AG04450 (cell line): ENCODE results near the gene CNDP2. TPM values are rescaled to one million over a fixed set of nuclear protein-coding genes. Genes with fewer than 3 reads are reported as not detected.

Source experiments
- CTCF ChIA-PET: fragments of 300-600, 350-600 bp; formaldehyde crosslinking; extraction: SDS; loops from one replicate; lab custom pipeline; 2022; ENCODE audit warnings: antibody characterized with exemption, inconsistent platforms; lab: Charles Lee
- POLR2A ChIA-PET: fragments of 350-600 bp; formaldehyde crosslinking; extraction: SDS; loops from one replicate; lab custom pipeline; 2021; ENCODE audit warnings: antibody characterized with exemption, inconsistent platforms; lab: Yijun Ruan, JAX
- DNase-seq: peaks from one replicate; pipeline ENCODE4 v3.0.0-alpha.2; 2011; ENCODE audit warnings: low read depth, low spot score
- H3K27ac ChIP-seq: one replicate; pipeline ENCODE4 v1.5.1; 2012; ENCODE audit warnings: low read depth, low read length, control low read depth
- H3K27me3 ChIP-seq: one replicate; pipeline ENCODE4 v1.6.0; 2012; ENCODE audit warnings: low read length; ENCODE audit not compliant: control insufficient read depth, insufficient read depth
- H3K4me3 ChIP-seq: 2 replicates; pipeline ENCODE4 v1.5.1; 2011; ENCODE audit warnings: mild to moderate bottlenecking, low read depth, low read length, control low read depth
- H3K9me3 ChIP-seq: 2 replicates; pipeline ENCODE4 v1.5.1; 2012; ENCODE audit warnings: low read length; ENCODE audit not compliant: control insufficient read depth, insufficient read depth
- CTCF ChIP-seq: IDR thresholded peaks from 2 replicates; pipeline ENCODE4 v1.5.1; 2011; ENCODE audit warnings: low read depth, low read length, control low read depth, inconsistent platforms
- polyA plus RNA-seq: library from polyadenylated mRNA; depleted of rRNA; stranded (reverse); fragments of >200 nt; gene quantifications from 2 replicates; pipeline ENCODE4 v1.2.3, GENCODE V29; 2011

CNDP2 gene
- polyA plus RNA-seq, 1 experiment = 74.2 TPM

DNA sequence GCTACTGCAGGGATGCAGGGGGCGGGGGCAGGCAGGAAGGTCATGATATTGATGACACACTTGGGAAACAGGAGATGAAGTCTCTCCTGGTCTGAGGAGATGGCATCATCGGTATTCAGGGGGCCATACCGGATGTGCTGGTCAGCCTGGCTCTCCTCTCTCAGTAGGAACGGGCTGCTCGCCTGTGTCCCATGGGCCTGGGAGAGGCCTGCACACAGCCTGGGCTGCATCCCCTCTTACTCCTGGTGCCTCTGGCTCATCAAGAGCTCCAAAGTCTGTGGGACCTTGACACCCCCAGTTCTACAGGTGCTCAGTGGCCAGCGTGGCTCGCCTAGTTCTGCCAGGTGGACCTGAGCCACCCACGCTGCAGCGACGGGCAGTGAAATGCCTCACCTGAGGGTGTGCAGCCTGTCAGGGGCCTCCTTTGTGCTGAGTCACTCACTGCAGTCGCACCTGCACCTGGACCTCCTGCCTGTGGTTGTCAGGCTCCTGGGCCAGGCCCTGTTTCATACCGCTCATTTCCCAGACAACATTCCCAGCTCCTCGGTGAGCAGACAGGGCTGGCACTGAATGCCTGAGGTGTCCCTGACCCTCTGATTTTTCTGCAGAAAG is 19.6 kb downstream of the CNDP2 start:
- POLR2A ChIA-PET = no interaction called here
- Histone ChIP-seq H3K9me3 (no peaks in the 10 kb centered on the region), H3K4me3 (no peak overlapping the region), H3K27ac (no peak overlapping the region), H3K27me3 (no peaks in the 10 kb centered on the region)
- TF ChIP-seq CTCF = no peak
- DNase-seq = no peak
- CTCF ChIA-PET = no interaction called here

- POLR2A ChIA-PET = no interaction called here
- H3K27me3 ChIP-seq = no peaks in the 10 kb centered on the region
Observed at GRCh38 chr18:74516271-74517235, 20.4 kb downstream of the CNDP2 start.

DNA sequence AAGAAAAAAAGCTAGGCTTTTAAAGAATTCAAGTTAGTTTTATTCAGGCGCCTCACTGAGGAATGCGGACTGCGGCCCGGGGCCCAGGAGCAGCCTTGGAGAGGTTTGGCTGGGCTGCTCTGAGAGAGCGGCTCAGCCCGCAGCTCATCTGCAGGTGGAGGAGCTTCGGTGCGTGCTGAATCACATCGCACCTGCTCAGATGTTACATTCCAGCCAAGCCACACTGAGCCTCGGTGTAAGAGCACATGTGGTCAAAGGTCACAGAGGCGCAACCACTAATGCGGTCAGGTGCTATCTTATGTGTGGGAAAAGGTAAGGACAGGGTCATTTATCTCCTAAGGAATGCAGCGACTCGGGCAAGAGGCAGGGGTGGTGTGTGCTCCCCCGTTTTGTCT is 21.1 kb downstream of the CNDP2 start:
- Histone ChIP-seq H3K27ac (no peak overlapping the region), H3K27me3 (no peaks in the 10 kb centered on the region), H3K4me3 (no peak overlapping the region), H3K9me3 (no peaks in the 10 kb centered on the region)
- no peak for DNase-seq
- TF ChIP-seq CTCF = no peak
- ChIA-PET CTCF (interaction anchor here (0.6 to 1.2 kb wide), 2 partner anchors 24 to 673 kb away, joined by 3 read pairs; no protein-coding TSS in a partner anchor), POLR2A (interaction anchor here (0.6 kb wide), 1 partner anchor 385 kb away, joined by 3 read pairs; no protein-coding TSS in a partner anchor)

More at GRCh38 chr18:74516271-74517235, 20.4 kb downstream of the CNDP2 start:
- H3K27ac ChIP-seq = no peak overlapping the region
- H3K9me3 ChIP-seq = no peaks in the 10 kb centered on the region
- H3K4me3 ChIP-seq = no peak overlapping the region
- no peak for DNase-seq
- no peak for TF ChIP-seq CTCF
- CTCF ChIA-PET = interaction anchor here (0.6 to 1.2 kb wide), 2 partner anchors 23 to 672 kb away, joined by 3 read pairs; no protein-coding TSS in a partner anchor

- DNase-seq = no peak
- Histone ChIP-seq H3K27me3 (no peaks in the 10 kb centered on the region), H3K9me3 (no peaks in the 10 kb centered on the region), H3K4me3 (no peak overlapping the region), H3K27ac (no peak overlapping the region)
- no peak for TF ChIP-seq CTCF
- CTCF ChIA-PET = no interaction called here
- POLR2A ChIA-PET = no interaction called here
Observed at GRCh38 chr18:74518456-74519295, 22.5 kb downstream of the CNDP2 start.
